Erythroblast (primary cell): Measurements from ENCODE around the gene EN2.

ENCODE experiments used
- GATA1 ChIP-seq: IDR thresholded peaks from 2 replicates; pipeline ENCODE4 v1.6.1; 2011; ENCODE audit warnings: low read depth, mild to moderate bottlenecking, control low read depth, low read length, moderate library complexity
- POLR2A ChIP-seq: IDR thresholded peaks from 2 replicates; pipeline ENCODE4 v1.6.1; 2011; ENCODE audit warnings: mild to moderate bottlenecking, low read length

DNA sequence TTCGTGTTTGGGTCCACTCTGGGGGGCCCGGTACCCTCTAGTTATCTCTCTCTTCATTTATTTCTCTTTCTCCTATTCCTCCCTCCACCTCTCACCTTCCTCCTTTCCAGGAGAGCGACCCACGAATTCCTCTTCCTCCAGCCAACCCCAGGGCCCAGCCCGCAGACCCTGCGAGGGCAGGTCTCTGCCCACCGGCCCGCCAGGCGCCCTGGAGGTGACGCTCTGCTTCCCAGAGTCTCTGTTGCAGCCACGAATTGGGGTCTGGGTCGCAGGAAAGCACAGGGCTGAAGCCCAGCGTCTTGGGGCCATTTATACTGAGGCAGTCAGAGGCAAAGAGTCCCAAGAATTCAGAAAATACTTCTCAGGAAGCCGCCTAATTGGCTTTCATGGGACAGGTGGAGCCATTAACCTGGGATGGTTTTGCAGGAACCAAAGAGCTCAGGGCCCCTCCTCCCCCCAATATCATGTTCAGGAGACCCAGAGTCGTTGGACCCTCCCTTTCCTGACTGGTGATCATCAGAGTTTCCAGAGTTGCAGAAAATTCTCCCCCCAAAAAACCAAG is 2.7 kb upstream of the EN2 start:
- TF ChIP-seq POLR2A (no peak), GATA1 (no peak)
